AG09319 (cell line): ENCODE measurements around the gene SPRR2B.
"Not testable (repeated sequence)": the region's sequence is repeated elsewhere in the genome, so short reads cannot be mapped to it uniquely, and the experiment has no call there.

Experiments
- DNase-seq: peaks from one replicate; pipeline ENCODE4 v3.0.0-alpha.2; 2010; ENCODE audit warnings: low read depth; ENCODE audit errors: extremely low read depth
- CTCF ChIP-seq: IDR thresholded peaks from 2 replicates; pipeline ENCODE4 v1.5.1; 2011; ENCODE audit warnings: low read depth, mild to moderate bottlenecking, inconsistent platforms, low read length, moderate library complexity

SPRR2B gene

GRCh38 chr1:153058826-153059784 lies 12.3 kb downstream of the SPRR2B start:
- no peak for TF ChIP-seq CTCF
- DNase-seq, result no peak

- TF ChIP-seq CTCF, result no peak
- DNase-seq, result no peak
Observed at GRCh38 chr1:153058154-153058553, 13.3 kb downstream of the SPRR2B start.

GRCh38 chr1:153057375-153057774 lies 14.0 kb downstream of the SPRR2B start, which contains the start of gene SPRR2A:
TSS of gene SPRR2A (minus strand) at chr1:153057512. CDS start at chr1:153056735, 777 bp downstream.
- DNase-seq, result no peak

GRCh38 chr1:153056111-153056510 lies 15.3 kb downstream of the SPRR2B start:
- not testable (repeated sequence) for DNase-seq

More at GRCh38 chr1:153057375-153057774, 14.0 kb downstream of the SPRR2B start, which contains the start of gene SPRR2A:
- TF ChIP-seq CTCF, result no peak

- no peak for TF ChIP-seq CTCF
- DNase-seq, result no peak
Observed at GRCh38 chr1:153049211-153049610, 22.2 kb downstream of the SPRR2B start.

- TF ChIP-seq CTCF, result no peak
- no peak for DNase-seq
Observed at GRCh38 chr1:153040950-153041631, 30.3 kb downstream of the SPRR2B start, which contains the start of gene SPRR2D. TSS of gene SPRR2D (minus strand) at chr1:153041120. CDS start at chr1:153040346, 774 bp downstream.

- TF ChIP-seq CTCF, result no peak
- no peak for DNase-seq
Observed at GRCh38 chr1:153035211-153035610, 36.2 kb downstream of the SPRR2B start.
